Measurements from ENCODE around the gene LACRT.
"Not testable (repeated sequence)": the region's sequence is repeated elsewhere in the genome, so short reads cannot be mapped to it uniquely, and the experiment has no call there.

LACRT gene

DNA sequence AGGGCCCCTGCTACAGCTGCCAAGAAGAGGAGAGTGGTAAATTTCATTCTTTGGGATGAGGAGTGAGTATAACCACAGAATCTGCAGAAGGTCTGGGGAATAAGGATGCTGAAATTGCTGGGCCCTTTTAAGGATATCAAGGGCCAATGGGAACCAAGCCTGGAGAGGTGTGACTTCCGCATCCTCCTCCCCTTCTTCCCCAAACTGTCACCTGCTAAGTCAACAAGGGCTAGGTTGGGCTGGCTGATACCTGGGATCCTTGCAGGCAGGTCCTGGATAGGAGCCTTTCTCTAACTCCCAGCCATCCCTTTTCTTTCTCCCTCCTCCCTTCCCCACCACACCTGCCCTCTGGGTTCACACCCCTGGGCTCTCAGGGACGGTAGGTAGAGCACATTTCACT is at the start of gene LACRT:
Gene LACRT (minus strand): TSS at position 101 of the 400 bp plus-strand sequence. CDS start 54 bp downstream, at position 47.
- TF ChIP-seq ZFX (IDR thresholded peaks at IDR 0.05; ENCODE audit: borderline replicate concordance) (no peak), CTCF (IDR thresholded peaks at IDR 0.05) (no peak)
- no peak within 1 kb of the TSS for H3K27ac ChIP-seq

- no peak for TF ChIP-seq CTCF (IDR thresholded peaks at IDR 0.05)
- no peak for TF ChIP-seq ZFX (IDR thresholded peaks at IDR 0.05; ENCODE audit: borderline replicate concordance)
- no peak overlapping the region for H3K27ac ChIP-seq
Measured at GRCh38 chr12:54683398-54683797, 48.7 kb upstream of the LACRT start.

DNA sequence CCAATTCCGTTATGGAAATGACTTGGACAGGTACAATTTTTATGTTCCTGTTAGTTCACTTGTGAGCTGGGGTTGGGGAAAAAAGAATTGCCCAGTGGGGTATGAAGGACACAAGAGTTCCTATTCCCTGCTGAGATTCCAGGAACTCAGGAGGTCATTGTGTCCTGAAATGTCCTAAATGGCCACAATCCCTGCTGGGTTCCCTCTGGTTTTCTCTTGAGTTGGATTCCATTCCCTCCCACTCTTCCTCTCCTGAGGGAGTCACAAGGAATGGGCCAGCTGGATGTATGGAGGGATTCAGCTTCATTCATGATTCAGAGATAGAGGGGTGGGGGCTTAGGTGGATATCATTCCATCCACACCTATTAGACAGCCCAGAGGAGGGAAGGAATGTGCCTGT is 48.0 kb upstream of the LACRT start:
- H3K27ac ChIP-seq: no peak overlapping the region
- TF ChIP-seq CTCF (IDR thresholded peaks at IDR 0.05): no peak
- TF ChIP-seq ZFX (IDR thresholded peaks at IDR 0.05; ENCODE audit: borderline replicate concordance): no peak

- no peak overlapping the region for H3K27ac ChIP-seq
Measured at GRCh38 chr12:54680374-54680773, 45.7 kb upstream of the LACRT start.

DNA sequence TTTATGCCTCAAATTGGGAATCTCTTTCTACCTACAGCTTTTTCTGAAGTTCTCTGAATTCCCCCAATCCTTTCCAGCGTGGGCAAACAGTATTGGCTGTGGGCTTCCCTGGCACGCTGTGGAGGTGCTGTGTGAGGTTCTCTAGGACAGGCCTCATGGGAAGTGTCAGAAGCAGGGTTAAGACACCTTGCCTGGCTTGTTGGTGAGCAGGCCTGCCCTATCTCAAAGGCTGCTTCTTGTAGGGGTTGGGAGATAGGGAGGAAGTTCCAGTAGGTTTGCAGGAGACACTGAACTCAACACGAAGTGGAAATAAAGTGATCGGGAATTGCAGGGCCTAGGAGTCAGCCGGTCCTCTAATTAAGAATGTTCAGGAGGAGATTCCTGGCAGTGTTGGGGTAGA is 43.4 kb upstream of the LACRT start:
- TF ChIP-seq ZFX (IDR thresholded peaks at IDR 0.05; ENCODE audit: borderline replicate concordance) (no peak), CTCF (IDR thresholded peaks at IDR 0.05) (no peak)
- no peak overlapping the region for H3K27ac ChIP-seq

More at GRCh38 chr12:54680374-54680773, 45.7 kb upstream of the LACRT start:
- TF ChIP-seq ZFX (IDR thresholded peaks at IDR 0.05; ENCODE audit: borderline replicate concordance) (no peak), CTCF (IDR thresholded peaks at IDR 0.05) (peak; percentile 81)

DNA sequence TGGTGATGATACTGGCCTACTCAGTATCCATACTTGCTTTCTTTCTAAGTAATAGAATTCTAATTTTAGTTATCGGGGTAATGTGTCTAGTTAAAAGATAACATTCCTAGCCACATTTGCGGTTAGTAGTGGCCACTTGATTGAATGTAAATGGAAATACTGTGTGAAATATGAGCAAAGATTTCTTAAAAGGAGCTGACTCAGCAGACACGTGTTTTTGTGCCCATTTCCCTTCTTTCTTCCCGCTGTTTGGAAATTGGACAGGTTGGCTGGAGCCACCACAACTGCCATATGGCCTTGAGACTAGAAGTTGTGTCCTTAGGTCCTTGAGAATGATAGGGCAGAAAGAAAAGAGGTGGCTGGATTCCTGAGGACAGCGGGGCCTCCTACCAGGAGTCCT is 33.2 kb upstream of the LACRT start:
- no peak for TF ChIP-seq CTCF (IDR thresholded peaks at IDR 0.05)
- no peak for TF ChIP-seq ZFX (IDR thresholded peaks at IDR 0.05; ENCODE audit: borderline replicate concordance)
- no peak overlapping the region for H3K27ac ChIP-seq

GRCh38 chr12:54666008-54666407 is 31.3 kb upstream of the LACRT start:
- H3K27ac ChIP-seq: 0 out of 2 replicates have a peak overlapping the region, but pooled peaks have one; percentile 1
- TF ChIP-seq ZFX (IDR thresholded peaks at IDR 0.05; ENCODE audit: borderline replicate concordance) (no peak), CTCF (IDR thresholded peaks at IDR 0.05) (no peak)

GRCh38 chr12:54665022-54665635 is 30.4 kb upstream of the LACRT start:
- H3K27ac ChIP-seq: not testable (repeated sequence)
